Endothelial cell of umbilical vein (primary cell): Measurements from ENCODE around the gene G3BP2. TPM values are rescaled to one million over a fixed set of nuclear protein-coding genes. Genes with fewer than 3 reads are reported as not detected.

Source experiments
- BruUV-seq: library from RNA; stranded (reverse); fragments of 400-500 nt; replicated peaks from 2 replicates; lab custom pipeline; 2021; lab: Mats Ljungman, UMichigan
- CTCF ChIA-PET: fragments of 300-600, 350-600 bp; sonication (Branson Sonifier 250); formaldehyde crosslinking; loops from one replicate; lab custom pipeline; 2021; ENCODE audit warnings: antibody characterized with exemption, inconsistent platforms; lab: Charles Lee
- POLR2A ChIA-PET: fragments of 300-600, 350-600 bp; sonication (Branson Sonifier 250); formaldehyde crosslinking; loops from one replicate; lab custom pipeline; 2021; ENCODE audit warnings: antibody characterized with exemption, inconsistent platforms; lab: Charles Lee
- DNase-seq: peaks from one replicate; pipeline ENCODE4 v3.0.0-alpha.2; 2011; ENCODE audit warnings: low read depth, low spot score
- FAIRE-seq: peaks from 2 replicates; lab custom pipeline; 2011; peaks lifted over from hg19 to GRCh38; lab: Jason Lieb, UNC
- H2AFZ ChIP-seq: 2 replicates; pipeline ENCODE4 v1.6.0; 2012; ENCODE audit warnings: low read depth, low read length, control low read depth, inconsistent platforms
- H3K27ac ChIP-seq: 2 replicates; pipeline ENCODE4 v1.5.1; 2011; ENCODE audit warnings: low read depth, mild to moderate bottlenecking, control low read depth, low read length, moderate library complexity; ENCODE audit not compliant: insufficient read depth
- H3K27me3 ChIP-seq, 2 experiments: 2 replicates each; pipeline versions ENCODE4 v1.6.0 to v1.6.1; 2011; ENCODE audit warnings: low read length in 2 of 2, mixed read lengths in 1 of 2; ENCODE audit not compliant: control insufficient read depth in 2 of 2, insufficient read depth in 2 of 2
- H3K36me3 ChIP-seq, 2 experiments: 2 replicates in 1 of 2; 3 replicates in 1 of 2; pipeline ENCODE4 v1.5.1; 2011; ENCODE audit warnings: low read length in 2 of 2, mild to moderate bottlenecking in 1 of 2, moderate library complexity in 1 of 2; ENCODE audit not compliant: control insufficient read depth in 2 of 2, insufficient read depth in 2 of 2; ENCODE audit errors: extremely low read depth in 1 of 2
- H3K4me1 ChIP-seq: 3 replicates; pipeline ENCODE4 v1.5.1; 2011; ENCODE audit warnings: mild to moderate bottlenecking, low read length; ENCODE audit not compliant: control insufficient read depth, insufficient read depth; ENCODE audit errors: extremely low read depth
- H3K4me2 ChIP-seq: 2 replicates; pipeline ENCODE4 v1.6.1; 2011; ENCODE audit warnings: low read length, control low read depth, mixed read lengths; ENCODE audit not compliant: insufficient read depth
- H3K4me3 ChIP-seq, 3 experiments: fragments of 200-600 bp in 1 of 3; sonication (generic), shearing (Covaris generic) in 1 of 3; replicated peaks in 1 of 3; 2 replicates each; pipeline ENCODE4 v1.5.1; 2011 to 2016; ENCODE audit warnings: control low read depth in 3 of 3, low read length in 3 of 3, mild to moderate bottlenecking in 2 of 3, inconsistent platforms in 1 of 3, low read depth in 1 of 3, moderate library complexity in 1 of 3; ENCODE audit not compliant: insufficient read depth in 1 of 3
- H3K79me2 ChIP-seq: 2 replicates; pipeline ENCODE4 v1.6.0; 2012; ENCODE audit warnings: low read length, inconsistent platforms; ENCODE audit not compliant: control insufficient read depth, insufficient read depth
- H3K9ac ChIP-seq: replicated peaks from 2 replicates; pipeline ENCODE3; 2011; ENCODE audit warnings: low read length, control low read depth; ENCODE audit not compliant: insufficient read depth; ENCODE audit errors: extremely low read depth
- H3K9me1 ChIP-seq: replicated peaks from 3 replicates; pipeline ENCODE4 v1.6.0; 2011; ENCODE audit warnings: mild to moderate bottlenecking, low read length; ENCODE audit not compliant: control insufficient read depth, insufficient read depth; ENCODE audit errors: extremely low read depth
- H3K9me3 ChIP-seq: replicated peaks from 2 replicates; pipeline ENCODE4 v1.5.1; 2012; ENCODE audit warnings: low read length, inconsistent platforms; ENCODE audit not compliant: control insufficient read depth, insufficient read depth
- H4K20me1 ChIP-seq: replicated peaks from 2 replicates; pipeline ENCODE3; 2011; ENCODE audit warnings: mild to moderate bottlenecking, low read length; ENCODE audit not compliant: control insufficient read depth, insufficient read depth; ENCODE audit errors: extremely low read depth
- EZH2 ChIP-seq: IDR thresholded peaks from 2 replicates; pipeline ENCODE4 v1.6.1; 2012; ENCODE audit warnings: borderline replicate concordance, low read depth, mild to moderate bottlenecking, moderate library complexity, low read length, inconsistent platforms; ENCODE audit not compliant: severe bottlenecking
- FOS ChIP-seq: IDR thresholded peaks from 2 replicates; pipeline ENCODE4 v1.6.1; 2011; ENCODE audit warnings: mild to moderate bottlenecking, low read length, moderate library complexity, borderline replicate concordance; ENCODE audit not compliant: insufficient read depth
- GATA2 ChIP-seq: IDR thresholded peaks from 2 replicates; pipeline ENCODE4 v1.7.0; 2011; ENCODE audit warnings: low read depth, mild to moderate bottlenecking, moderate library complexity, mixed read lengths, low read length; ENCODE audit not compliant: insufficient read length, insufficient read depth
- JUN ChIP-seq: IDR thresholded peaks from 2 replicates; pipeline ENCODE4 v1.6.1; 2011; ENCODE audit warnings: borderline replicate concordance, low read depth; ENCODE audit not compliant: insufficient read length, insufficient read depth
- MYC ChIP-seq: IDR thresholded peaks from one replicate; pipeline ENCODE4 v1.6.1; 2011; ENCODE audit warnings: mild to moderate bottlenecking, low read depth, low read length
- POLR2A ChIP-seq: IDR thresholded peaks from 2 replicates; pipeline ENCODE4 v1.6.1; 2012; ENCODE audit warnings: low read depth, mild to moderate bottlenecking, control low read depth, low read length
- POLR2AphosphoS5 ChIP-seq: IDR thresholded peaks from 2 replicates; pipeline ENCODE4 v1.6.1; 2012; ENCODE audit warnings: low read depth, mild to moderate bottlenecking, control low read depth, low read length, moderate library complexity; ENCODE audit not compliant: insufficient read depth
- dilution Hi-C: fragments of 300-500 bp; cut with MboI; formaldehyde crosslinking; loops from one replicate; pipeline ENCODE4 v1.15.0; 2019; ENCODE audit warnings: low sequenced_read_pairs; ENCODE audit not compliant: extremely low pct_ligation_motif_present
- intact Hi-C: fragments of 100-400 bp; cut with micrococcal nuclease; formaldehyde crosslinking; loops from one replicate; pipeline ENCODE4 v1.10.0; 2022
- polyA plus RNA-seq, 4 experiments: library from polyadenylated mRNA; depleted of rRNA in 3 of 4; stranded (reverse) in 3 of 4; unstranded in 1 of 4; fragments of >200 nt; gene quantifications; 2 replicates each; pipeline versions ENCODE4 v1.2.1 to v1.2.3, GENCODE V29; 2011 to 2012; ENCODE audit warnings: missing spikeins in 1 of 4
- total RNA-seq: library from RNA; stranded (reverse); gene quantifications from 2 replicates; pipeline ENCODE4 v1.2.3, GENCODE V29; 2021
- TF ChIP-seq, protein P1 (sequence below): IDR thresholded peaks from 2 replicates; pipeline ENCODE4 v1.6.1; 2011; ENCODE audit not compliant: insufficient read depth, insufficient read length
- TF ChIP-seq, protein P2 (sequence below), 2 donors: IDR thresholded peaks; 1 replicate in 1 of 2; 2 replicates in 1 of 2; pipeline ENCODE4 v1.5.1; 2011; ENCODE audit warnings: low read length in 2 of 2, mild to moderate bottlenecking in 2 of 2, moderate library complexity in 2 of 2, control low read depth in 1 of 2, inconsistent platforms in 1 of 2, low read depth in 1 of 2; ENCODE audit not compliant: insufficient read depth in 1 of 2; ENCODE audit errors: extremely low read depth in 1 of 2

Gene G3BP2
- total and polyA plus RNA-seq, 2 donors (not counting 3 experiments of a cell fraction or from before 2014, with no cell fraction given), result 61.1 to 180 TPM

DNA sequence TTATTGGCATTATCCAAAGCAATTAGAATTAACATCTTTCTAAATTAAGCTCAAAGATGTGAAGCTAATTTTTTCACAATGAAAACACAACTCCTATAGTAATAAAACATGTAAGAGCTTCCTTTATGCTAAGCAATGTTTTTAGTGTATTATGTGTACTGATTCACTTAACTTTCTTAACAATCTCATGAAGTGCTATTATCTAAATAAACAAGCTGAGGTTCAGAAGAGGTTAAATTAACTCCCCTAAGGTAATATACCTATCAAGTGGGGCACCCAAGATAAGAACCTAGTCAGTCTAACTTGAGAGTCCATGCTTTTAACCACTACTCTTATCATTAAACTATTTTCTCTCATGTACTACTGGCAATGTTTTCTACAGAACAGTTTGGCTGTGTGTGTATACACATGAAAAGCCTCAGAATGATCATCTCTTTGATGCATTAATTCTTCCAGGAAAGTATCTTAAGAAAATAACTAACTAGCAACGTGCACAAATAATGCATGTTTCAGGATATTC, 13.6 kb downstream of the G3BP2 start:
- no peak for TF ChIP-seq GATA2
- no peak for TF ChIP-seq MYC
- no peak for TF ChIP-seq POLR2AphosphoS5
- no peak for TF ChIP-seq JUN
- no peak for TF ChIP-seq EZH2
- TF ChIP-seq FOS, result no peak
- TF ChIP-seq, protein P1, sequence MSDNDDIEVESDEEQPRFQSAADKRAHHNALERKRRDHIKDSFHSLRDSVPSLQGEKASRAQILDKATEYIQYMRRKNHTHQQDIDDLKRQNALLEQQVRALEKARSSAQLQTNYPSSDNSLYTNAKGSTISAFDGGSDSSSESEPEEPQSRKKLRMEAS, result no peak
- TF ChIP-seq POLR2A, result no peak
- TF ChIP-seq, protein P2, sequence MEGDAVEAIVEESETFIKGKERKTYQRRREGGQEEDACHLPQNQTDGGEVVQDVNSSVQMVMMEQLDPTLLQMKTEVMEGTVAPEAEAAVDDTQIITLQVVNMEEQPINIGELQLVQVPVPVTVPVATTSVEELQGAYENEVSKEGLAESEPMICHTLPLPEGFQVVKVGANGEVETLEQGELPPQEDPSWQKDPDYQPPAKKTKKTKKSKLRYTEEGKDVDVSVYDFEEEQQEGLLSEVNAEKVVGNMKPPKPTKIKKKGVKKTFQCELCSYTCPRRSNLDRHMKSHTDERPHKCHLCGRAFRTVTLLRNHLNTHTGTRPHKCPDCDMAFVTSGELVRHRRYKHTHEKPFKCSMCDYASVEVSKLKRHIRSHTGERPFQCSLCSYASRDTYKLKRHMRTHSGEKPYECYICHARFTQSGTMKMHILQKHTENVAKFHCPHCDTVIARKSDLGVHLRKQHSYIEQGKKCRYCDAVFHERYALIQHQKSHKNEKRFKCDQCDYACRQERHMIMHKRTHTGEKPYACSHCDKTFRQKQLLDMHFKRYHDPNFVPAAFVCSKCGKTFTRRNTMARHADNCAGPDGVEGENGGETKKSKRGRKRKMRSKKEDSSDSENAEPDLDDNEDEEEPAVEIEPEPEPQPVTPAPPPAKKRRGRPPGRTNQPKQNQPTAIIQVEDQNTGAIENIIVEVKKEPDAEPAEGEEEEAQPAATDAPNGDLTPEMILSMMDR (IDR thresholded peaks at IDR 0.05; ENCODE audit: extremely low read depth in 1 of 2, insufficient read depth in 1 of 2, low read depth in 1 of 2, low read length in 2 of 2), result no peak
- Histone ChIP-seq H3K4me1 (peaks cover 14% of the 10 kb centered on the region), H3K9me3 (no peaks in the 10 kb centered on the region), H4K20me1 (peaks cover 11% of the 10 kb centered on the region), H3K9me1 (no peaks in the 10 kb centered on the region), H3K9ac (no peak overlapping the region), H3K36me3 (peaks cover 6 to 30% of the 10 kb centered on the region in 2 experiments), H3K4me3 (no peak overlapping the region), H3K4me2 (no peak overlapping the region), H3K27ac (no peak overlapping the region), H2AFZ (no peak overlapping the region), H3K79me2 (peaks cover 68% of the 10 kb centered on the region), H3K27me3 (no peaks in the 10 kb centered on the region)
- dilution Hi-C loops (no loop called here), intact Hi-C loops (no loop called here)
- DNase-seq, result no peak
- POLR2A ChIA-PET, result no interaction called here
- CTCF ChIA-PET, result interaction anchor here (0.7 to 4.5 kb wide), 6 partner anchors 9 to 123 kb away, joined by 3 to 17 read pairs (median 4); partner anchors contain the start of gene USO1
- BruUV-seq, result no TSS peak
- FAIRE-seq, result no peak
